NCI-H187 (cell line): ENCODE results near the gene MFSD2B.
"Not testable (repeated sequence)": the region's sequence is repeated elsewhere in the genome, so short reads cannot be mapped to it uniquely, and the experiment has no call there.

Experiments used
- DNase-seq, 2 experiments: peaks; one replicate each; lab custom pipeline; 2025; lab: John Stamatoyannopoulos, UW

The MFSD2B gene

GRCh38 chr2:24009680-24010476 lies at the start of gene MFSD2B:
TSS of gene MFSD2B (plus strand) at chr2:24010085. CDS start at chr2:24010097, 12 bp downstream.
- DNase-seq, result no peak

DNA sequence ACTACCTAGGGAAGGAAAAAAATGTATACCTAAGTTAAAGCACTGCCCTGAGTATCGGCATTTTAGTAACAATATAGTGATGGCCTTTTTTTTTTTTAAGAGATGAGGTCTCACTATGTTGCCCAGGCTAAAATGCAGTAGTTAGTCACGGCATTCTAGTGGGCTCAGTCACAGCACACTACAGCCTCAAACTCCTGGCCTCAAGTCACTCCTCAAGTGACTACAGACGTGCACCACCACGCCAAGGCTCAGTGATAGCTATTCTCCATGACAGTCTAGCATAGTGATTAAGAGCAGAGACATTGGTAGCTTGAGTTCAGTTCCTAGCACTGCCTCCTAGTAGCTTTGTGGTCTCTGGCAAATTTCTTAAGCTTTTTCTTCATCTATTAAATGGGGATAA lies 42.0 kb upstream of the MFSD2B start:
- no peak for DNase-seq

DNA sequence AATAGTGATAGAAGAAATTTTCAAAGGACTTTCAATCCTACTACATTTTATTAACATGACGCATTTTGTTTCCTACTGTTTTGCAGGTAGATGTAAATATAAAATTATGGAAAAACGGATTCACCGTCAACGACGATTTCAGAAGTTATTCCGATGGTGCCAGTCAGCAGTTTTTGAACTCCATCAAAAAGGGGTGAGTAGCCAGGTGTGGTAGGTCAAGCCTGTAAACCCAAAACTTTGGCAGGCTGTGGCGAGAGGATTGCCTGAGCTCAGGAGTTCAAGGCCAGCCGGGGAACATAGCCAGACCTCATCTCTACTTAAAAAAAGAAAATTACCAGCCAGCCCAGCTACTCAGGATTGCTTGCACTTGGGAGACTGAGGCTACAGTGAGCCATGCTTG lies 33.0 kb upstream of the MFSD2B start:
- DNase-seq, result no peak

DNA sequence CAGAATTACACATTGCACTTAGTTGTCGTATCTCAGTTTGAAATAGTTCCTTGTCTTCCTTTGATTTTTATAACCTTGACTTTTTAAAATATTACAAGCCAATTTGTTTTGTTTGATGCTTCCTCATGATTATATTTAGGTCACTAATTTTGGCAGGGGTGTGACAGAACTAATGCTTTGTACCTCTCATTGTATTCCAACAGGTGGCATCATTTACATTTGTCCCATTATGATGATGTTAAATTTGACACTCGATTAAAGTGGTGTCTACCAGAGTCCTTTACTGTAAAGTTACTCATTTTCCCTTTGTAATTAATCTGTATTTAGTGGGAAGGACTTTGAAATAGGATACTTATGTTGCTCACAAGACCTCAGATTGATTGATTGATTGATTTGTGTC lies 21.5 kb upstream of the MFSD2B start:
- no peak for DNase-seq

DNA sequence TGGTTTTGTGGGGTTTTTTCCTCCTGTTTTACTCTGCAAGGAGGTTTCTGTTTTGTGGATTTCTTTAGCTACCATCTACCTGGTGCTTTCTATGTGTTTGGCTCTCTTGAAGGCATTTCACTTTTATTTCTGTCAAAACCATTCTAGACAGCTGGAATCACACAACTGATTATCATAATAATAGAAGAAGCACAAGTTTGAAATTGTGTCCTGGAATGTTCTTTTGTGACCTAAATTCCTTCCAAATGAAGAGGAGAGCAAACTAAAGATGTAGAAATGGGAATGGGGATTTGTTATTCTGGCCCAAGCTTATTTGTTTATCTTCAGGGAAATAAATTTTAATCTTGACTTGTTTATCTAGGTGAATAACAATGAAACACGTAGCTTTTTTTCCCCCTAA lies 17.0 kb upstream of the MFSD2B start:
- DNase-seq, result no peak

DNA sequence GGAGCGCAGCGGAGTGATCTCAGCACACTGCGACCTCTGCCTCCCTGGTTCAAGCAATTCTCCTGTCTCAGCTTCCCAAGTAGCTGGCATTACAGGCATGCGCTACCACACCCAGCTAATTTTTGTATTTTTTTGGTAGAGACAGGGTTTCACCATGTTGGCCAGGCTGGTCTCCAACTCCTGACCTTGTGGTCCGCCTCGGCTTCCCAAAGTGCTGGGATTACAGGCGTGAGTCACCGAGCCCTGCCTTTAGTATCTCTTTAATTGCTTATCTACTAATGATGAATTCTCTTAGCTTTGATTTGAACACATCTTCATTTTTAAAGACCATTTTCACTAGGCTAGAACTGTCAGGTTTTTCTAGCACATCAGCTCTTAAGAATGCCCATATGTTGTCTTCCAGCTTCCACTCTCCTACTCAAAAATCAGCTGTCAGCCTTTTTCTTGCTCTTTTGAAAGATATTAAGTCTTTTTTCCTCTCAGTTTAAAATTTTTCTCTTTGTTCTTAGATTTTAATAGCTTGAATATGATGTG lies 16.1 kb upstream of the MFSD2B start:
- DNase-seq, result no peak

DNA sequence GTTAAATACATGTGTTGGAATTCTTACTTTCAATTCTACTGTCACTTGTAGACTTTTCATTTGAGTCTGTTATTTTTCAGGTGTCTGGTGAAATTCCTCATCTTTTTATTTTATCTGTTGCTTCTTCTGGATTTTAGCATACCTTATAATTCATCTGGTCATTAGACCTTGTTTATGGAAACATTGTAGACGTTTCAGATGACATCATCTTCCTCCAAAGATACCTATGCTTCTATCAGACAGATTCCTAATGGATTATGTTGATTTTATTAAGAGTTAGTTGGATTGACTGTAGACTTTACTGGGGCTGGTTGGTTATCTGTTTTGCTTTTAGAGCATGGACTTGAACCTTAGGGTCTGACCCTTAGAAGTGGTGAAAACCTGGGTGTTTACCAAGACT lies 15.3 kb upstream of the MFSD2B start:
- DNase-seq, result no peak

DNA sequence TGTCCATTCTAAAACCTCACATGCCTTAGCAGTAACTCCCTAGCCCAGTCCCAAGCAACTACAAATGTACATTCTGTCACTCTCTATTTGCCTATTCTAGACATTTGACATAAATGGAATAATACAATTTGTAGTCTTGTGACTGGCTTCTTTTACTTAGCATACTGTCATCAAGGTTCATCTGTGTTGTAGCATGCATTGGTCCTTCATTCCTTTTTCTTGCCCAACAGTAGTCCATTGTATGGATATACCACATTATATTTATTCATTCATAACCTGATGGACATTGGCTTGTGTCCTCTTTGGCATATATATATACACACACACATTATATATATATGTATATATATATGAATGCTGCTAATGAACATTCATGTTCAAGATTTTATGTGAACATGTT lies 2.2 kb upstream of the MFSD2B start:
- no peak for DNase-seq

- DNase-seq, result no peak
Measured at GRCh38 chr2:24008672-24009366, 1.1 kb upstream of the MFSD2B start.

- no peak for DNase-seq
Measured at GRCh38 chr2:24009367-24009679, 562 bp upstream of the MFSD2B start.

DNA sequence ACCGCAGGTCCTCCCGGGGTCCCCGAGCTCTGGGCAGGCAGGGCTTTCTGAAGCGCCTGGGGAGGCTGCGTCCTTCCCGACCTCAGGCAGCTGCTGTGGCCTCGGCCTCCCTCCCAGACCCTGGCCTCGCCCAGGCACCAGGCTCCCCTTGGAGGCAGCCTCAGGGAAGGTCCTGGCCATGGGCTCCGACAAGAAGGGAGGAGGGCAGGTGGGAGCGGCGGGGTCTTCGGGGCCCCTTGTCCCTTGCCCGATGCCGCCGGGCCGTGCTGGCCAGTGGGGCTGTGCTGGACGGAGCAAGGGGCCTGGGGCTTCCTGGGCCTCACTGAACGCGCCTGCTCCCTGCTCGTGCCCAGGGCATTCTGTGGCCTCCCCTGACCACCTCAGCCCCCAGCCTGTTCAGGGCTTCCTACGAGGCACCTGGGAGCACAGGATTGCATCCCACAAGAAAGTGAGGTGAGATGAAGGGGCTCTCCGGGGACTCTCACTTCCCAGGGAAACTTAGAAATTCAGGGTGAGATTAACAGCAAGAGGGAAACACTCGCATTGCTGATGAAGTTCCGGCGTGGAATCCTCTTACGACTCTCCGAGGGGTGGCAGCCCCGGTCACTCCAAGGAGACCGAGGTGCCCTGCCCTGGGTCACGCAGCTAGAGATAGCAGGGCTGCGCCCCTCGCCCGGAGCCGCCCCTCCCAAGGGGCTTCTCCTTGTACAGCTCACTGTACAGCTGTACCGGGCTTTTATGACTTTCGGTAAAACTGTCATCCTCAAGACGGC lies 778 bp downstream of the MFSD2B start:
- DNase-seq, result no peak

GRCh38 chr2:24011250-24012104 lies 1.6 kb downstream of the MFSD2B start:
- no peak for DNase-seq

DNA sequence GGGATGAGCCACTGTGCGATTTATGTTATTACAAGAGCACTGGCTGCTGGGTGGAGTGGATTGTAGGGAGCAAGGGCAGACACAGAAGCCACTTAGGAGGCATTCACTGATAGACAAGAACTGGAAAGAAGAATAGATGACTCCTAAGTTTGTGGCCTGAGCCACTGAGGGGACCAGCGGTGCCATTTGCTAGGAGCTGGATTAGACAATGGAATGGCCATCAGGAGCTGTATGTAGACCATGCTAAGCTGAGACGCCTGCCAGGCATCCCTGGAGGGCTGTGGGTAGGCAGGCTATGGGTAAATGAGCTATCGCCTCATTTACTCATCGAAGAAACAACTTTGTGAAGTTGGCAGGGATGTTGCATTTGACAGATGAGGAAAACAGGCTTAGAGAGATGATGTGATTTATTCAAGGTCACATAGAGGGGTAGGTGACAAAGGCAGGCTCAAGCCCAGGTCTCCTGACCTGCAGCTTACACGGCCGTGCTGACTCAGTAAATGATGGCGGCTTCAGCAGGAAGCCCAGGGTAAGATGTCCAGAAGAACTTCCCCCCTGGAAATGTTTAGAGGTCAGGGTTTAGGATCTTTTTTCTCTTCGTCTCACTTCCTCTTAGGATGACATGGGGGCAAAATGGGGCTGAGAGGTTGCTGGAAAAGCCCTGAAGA lies 2.8 kb downstream of the MFSD2B start:
- DNase-seq, result no peak

DNA sequence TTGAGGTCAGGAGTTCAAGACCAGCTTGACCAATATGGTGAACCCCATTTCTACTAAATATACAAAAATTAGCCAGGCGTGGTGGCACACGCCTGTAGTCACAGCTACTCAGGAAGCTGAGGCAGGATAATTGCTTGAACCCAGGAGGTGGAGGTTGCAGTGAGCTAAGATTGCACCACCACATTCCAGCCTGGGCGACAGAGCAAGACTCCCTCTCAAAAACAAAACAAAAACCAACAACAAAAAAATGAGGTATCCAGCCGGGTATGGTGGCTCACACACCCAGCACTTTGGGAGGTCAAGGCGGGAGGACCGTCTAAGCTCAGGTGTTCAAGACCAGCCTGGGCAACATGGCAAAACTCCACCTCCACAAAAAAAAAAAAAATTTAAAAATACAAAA lies 5.0 kb downstream of the MFSD2B start:
- not testable (repeated sequence) for DNase-seq

- no peak for DNase-seq
Measured at GRCh38 chr2:24015562-24016375, 5.9 kb downstream of the MFSD2B start.

GRCh38 chr2:24016376-24016761 lies 6.5 kb downstream of the MFSD2B start:
- no peak for DNase-seq

- no peak for DNase-seq
Measured at GRCh38 chr2:24016853-24017703, 7.2 kb downstream of the MFSD2B start.

GRCh38 chr2:24017711-24018110 lies 7.8 kb downstream of the MFSD2B start:
- no peak for DNase-seq

DNA sequence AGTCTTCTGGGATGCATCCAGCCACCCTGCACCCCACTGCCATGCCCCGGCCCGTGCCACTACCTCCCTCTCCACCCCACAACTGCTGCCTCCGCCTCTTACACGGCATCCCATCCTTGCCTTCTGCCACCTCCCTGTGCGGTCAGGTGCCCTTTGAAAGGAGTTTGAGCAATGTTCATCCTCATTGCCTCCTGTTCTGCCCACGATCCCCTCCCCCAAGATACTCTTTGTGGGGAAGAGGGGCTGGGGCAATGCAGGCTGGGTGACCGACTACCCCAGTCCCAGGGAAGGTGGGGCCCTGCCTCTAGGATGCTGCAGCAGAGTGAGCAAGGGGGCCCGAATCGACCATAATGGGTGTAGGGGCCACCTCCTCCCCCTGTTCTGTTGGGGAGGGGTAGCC lies 8.4 kb downstream of the MFSD2B start:
- no peak for DNase-seq
